HG03039 (cell line): ENCODE data around the gene LGR6.
A peak's percentile ranks its signal among the peaks of the same experiment; 100 is the strongest.
"Not testable (repeated sequence)": the region's sequence is repeated elsewhere in the genome, so short reads cannot be mapped to it uniquely, and the experiment has no call there.

Experiments used
- ATAC-seq: cut with Tn5 transposase; IDR thresholded peaks from one replicate; pipeline ENCODE4 v1.9.1; 2021; ENCODE audit warnings: mild to moderate bottlenecking, moderate library complexity; ENCODE audit not compliant: unreplicated experiment

Gene LGR6

DNA sequence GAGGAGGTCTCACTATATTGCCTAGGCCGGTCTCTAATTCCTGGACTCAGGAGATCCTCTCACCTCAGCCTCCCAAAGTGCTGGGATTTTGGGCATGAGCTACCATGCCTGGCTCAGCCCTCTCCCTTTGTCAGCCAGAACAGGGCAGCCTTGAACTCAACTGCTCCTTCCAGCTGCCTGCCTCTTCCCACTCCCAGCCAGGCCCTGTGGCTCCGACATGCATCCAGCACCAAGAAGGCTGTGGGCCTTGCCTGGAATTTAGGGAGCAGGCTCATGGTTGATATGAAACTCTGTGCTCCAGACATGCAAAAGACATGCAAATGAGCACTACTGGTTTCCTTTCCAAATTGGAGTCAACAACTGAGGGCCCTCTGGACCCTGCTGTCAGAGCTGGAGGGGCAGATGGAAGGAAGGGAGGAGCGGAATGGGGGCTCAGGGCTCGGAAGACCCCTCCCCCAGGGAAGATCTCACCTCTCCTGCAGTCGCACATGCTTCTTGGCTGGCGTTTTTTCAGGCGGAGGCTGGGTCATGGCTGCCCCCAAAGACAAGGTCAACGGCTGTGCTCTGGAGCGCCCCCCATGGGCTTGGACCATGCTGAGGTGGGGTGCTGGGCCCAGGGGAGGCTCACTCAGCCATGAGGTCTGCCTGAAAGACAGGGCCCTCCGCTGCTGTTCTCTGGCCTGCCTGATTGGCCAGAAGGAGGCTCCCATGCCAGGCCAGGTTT is 34.6 kb upstream of the LGR6 start:
- ATAC-seq: no peak

DNA sequence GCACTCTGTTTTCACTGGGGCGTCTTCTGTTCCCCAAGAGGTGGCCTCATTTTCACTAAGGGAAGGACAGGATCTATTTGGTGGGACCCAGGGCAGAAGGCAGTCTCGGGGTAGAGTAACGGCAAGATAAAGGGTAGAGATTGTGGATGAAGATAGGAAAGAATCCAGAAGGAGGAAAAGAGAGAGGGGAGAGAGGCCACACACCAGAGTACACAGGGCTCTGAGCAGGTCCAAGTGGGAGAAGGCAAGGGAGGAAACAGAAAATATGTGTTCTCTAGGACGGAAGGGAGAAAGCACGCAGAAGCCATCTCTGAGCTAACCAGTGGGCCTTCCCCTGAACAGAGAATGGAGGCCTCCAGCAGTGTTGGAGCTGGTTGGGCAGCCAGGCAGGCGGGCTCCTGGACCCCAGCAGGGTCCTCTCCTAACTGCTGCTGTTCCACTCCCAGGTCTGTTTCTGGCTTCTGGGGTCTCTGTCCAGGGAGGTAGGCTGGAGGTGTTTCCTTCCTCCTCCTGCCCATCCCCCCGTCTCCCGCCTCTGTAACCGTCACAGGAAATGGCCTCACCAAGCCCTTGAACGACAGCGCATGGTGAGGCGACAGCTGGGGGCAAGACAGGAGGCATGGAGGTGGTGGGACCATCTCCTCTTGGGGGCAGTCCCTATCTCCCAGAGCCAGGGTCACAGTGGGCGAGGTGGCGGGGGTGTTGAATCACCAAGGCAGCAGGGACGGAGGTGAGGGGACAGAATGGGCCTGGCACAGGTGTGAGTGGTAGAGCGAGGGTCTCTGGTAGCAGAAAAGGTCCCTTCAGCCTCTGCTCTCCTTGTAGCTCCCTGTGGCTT is 33.8 kb upstream of the LGR6 start:
- ATAC-seq: no peak

DNA sequence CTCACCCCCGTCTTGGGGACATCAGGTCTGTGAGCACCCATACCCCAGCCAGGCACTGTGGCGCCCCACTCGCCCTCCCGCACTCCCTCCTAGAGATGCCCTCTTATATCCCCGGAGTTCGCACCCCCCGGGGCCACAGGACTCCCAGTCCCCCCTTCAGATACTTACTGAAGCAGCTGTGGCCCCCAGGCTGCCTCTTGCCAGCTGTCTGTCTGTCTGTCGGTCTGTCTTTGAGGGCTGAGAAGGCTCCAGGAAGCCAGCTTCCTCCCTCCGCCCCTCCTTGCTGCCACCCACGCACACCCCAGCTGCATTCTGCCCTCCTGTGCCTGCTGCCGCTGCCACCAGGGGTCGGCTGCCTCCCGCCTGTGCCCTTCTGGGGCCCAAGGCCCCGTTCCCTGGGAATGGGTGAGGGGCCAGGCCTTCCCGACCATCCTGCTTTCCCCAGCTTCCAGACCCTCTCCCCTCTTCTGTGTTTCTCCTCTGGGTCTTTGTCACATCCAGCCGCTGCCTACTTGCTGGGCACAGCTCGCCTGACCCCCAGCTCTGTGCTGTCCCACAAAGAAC is 33.1 kb upstream of the LGR6 start, which contains the start of gene PTPN7:
PTPN7 (minus strand) TSS at position 226 of the 564 bp plus-strand sequence. CDS start 1,200 bp downstream, outside the sequence.
- peak; percentile 49 for ATAC-seq

DNA sequence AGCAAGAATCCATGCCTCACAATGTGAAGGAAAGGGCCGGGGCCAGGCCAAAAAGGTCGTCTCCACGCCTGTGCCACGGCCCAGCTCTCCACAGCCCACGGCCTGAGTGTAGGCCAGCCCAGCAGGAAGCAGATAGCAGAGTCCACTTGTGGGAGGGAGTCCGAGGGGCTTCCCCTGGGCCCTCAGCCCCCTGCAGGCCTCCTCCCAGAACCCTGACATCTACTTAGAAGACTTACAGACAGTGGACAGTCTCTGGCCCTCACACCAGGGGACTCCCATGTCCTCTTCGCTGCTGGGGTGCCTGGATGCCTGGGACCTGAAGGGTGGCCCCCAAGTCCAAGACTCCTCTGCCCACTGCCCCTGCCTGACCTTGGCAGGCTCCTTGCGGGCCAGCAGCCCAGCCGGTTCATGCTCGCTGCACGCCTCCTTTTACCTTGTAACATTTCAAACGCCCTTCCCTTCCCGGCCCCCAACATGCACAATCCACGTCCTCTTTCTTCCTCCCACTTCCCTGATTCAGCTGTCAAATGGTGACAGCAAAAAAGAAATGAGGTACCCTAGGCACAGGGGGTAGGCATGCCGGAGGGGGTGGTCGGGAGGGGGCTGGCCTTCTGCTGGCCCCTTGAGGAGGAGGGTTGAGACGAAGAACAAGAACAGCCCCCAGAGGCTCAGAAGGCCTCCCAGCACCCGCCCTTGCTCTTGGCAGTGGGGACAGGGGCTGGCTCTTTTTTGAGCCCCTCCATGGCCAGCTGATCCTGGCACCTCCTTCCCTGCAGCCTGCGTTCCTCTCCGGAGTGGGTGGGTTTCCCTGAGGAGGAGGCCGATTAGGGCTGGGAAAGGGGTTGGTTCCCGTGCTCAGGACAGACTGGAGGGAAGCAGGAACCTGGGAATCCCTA is 32.2 kb upstream of the LGR6 start:
- no peak for ATAC-seq

DNA sequence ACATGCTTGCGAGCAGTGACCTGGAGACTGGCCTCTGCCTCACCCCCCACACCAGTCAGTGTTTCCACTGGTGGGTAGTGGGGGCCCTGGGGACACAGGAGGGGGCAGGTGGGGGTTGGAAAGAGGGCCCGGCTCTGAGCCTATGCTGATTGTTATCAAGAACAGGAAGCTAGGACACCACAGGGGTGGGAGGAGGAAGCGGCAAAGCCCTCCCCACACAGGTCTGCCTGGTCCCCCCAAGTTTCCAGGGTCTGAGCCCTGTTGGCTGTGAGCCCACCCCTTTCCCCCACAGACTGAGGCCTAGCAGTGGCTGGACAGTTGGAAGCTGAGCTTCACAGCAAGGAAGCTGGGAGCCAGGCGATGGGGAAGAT is 31.6 kb upstream of the LGR6 start:
- ATAC-seq: no peak

DNA sequence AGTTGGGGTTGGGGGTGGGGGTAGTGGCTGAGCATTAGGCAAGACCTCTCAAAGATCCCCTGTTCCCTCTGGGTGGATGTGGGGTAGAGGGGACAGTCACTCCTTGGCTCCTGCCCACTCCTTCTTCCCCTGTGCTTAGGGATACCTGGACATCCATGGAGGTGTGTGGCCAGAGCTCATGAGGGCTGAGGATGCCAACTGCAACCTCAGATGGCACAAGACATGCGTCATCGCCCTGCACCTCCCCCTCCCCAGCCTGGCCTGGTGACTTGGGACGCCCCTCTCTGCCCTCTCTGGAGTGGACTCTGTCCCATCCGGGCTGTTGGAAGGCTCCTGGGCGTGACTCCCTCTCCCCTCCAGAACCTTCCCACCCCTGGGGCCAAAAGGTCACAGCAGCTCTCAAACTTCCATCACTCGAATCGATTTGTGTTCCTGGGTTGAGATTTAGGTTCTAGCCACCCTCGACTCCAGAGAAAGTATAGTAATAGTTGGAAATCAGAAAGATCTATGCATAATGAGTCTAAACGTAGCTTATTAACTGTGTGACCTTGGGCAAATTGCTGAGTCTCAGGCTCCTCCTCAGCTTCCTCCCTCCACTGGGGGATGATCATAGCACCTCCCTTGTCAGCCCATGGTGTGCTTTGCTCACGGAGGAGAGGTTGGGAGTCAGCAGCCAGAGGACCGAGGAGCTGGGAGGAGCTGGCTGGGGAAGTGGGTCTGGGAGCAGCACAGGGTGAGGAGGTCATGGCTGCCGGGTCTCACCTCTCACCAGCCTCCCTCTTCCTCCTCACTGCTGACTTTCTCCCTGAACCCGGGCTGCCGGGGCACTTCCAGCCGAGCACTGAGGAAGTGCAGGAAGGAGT is 30.9 kb upstream of the LGR6 start:
- ATAC-seq: no peak

DNA sequence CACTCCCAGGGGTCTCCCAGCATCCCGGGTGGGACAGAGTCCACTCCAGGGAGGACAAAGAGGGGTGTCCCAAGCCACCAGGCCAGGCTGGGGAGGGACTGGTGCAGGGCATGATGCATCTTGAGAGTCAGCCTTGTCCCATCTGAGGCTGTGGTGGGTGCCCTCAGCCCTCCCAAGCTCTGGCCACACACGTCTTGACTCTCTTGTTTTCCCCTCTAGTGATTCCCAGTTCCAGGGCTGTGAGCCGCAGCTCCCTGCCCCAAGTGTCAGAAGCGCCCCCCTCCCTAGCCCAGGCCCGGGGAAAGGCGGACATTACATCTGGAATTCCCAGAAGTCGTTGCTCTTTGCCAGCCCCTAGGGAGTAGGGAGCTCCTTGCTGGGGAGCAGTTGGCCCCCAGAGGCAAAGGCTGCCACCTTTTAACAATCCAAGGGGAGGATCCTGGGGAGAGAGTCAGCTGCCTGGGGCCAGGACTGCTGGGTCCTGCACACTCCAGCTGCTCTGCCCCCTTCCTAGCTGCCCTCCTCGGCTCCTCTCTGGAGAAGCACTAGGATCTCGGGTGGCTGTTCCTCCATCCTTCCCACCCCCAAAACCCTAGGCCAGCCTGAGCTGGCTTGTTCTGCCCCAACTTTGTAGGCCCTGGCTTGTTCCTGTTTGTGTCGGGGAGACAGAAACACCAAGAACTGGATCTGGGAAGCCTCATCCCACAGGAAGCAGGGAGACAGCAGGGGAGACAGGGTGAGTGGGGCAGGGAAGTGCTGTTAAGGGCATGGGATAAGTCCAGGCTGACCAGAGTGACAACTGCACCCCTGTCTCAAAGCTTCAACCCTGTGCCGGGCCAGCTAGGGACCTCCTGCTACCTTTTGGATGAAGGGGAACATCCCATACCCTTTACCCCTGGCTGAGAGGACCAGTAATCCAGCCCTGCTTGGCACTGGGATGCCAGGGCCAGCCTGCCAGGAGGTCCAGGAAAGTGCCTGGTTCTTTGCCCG is 30.0 kb upstream of the LGR6 start:
- ATAC-seq: no peak

DNA sequence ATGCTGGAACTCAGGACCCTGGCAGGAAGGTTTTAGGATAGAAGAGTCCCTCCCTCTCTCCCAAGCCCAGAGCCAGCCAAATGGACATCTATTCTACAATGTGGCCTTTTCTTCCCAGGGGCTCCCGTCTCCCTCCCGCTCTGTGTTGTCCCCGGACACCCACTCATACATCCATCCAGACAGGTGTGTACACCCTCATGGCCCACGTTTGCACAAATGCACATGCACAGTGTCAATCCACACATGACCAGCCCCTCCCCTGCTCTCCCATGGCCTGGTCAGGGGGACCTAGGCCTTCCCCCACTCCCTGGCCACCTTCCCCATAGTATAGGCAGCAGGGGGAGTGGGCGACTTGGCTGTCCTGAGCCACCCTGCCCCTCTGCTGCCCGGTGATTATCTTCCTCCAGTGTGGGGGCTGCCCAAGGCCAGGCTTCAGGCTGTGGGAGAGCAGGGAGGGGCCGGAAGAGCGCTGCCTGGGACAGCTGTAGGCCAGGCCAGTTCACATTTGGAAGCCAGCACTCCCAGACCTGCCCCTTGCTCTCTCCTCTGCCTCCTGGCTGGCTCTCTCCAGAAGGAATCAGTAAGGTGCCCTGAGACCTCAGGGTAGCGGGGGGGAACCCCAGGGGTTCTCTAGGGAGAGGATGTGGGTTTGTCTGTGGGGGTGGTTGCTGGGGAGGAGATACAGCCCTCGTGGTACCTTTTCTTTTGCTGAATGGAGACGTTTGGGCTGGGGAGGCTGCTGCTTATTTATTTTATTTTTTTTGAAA is 29.1 kb upstream of the LGR6 start:
- ATAC-seq: no peak

DNA sequence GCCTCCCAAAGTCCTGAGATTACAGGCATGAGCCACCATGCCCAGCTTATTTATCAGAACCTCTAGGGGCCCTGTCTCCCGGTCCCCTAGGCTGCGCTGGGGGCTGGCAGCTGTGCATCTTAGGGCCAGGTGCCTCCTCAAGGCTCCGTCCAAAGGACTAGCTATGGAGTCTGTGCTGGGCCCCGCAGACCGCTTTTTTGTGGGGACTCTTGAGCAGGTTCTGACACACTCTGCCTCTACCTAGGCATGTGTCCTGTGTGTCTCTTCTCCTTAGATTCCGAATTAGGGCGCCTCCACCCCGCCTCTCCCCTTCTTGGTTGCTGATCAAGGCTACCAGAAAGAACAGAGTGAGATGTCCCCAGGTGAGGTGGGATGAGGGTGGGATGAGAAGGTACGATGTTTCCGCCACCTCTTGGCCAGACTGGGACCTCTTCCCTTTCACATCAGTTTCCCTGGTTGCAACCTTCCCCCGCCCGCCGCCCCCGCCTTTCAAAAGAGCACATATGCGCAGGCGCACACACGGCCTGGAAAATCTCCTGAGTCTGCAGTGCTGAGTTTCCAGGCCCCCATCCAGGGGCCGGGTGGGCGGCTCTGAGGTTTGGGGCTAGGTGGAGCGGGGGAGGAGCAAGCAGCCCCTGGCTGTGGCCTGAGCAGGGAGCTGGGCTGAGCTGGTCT is 28.2 kb upstream of the LGR6 start:
- no peak for ATAC-seq

DNA sequence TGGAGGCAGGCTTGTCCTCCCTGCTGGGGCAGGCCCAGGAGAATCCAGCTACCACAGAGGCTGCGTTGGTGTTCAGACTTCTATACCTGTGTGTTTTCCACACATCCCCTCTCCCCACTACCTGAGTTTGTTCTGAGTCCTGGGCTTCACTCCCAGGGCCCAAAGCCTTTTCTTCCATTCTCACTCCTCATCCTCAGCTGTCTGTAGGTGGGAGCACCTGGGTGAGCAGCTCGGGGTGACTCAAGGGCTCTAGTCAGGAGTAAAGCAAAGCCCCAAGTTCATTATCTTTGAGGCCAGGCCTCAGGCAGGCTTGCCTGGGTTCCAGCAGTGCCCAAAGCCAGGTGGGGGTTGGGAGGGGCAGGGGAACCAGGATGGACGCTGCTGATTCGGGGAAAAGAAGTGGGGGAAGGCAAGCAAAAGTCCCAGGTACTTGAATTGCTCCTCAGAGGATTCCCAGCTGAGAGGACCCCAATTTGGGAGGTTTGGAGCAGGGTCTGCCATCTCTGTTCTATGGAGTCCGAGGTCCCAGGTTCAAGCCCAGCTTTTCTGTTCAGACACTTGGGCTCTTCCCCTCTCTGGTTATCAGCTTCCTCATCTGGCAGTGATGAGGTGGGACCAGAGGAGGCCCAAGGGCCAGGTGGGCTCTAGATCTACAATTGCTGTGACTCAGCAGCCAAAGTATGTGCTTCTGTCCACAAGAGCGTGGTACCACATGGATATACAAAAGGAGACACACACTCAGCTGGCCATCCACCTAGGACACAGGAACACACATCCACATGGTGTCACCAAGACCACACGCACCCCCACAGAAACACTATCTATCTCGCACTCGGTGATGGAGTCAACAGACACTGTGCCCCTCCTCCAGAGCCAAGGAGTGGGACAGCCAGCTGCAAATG is 27.4 kb upstream of the LGR6 start:
- no peak for ATAC-seq

DNA sequence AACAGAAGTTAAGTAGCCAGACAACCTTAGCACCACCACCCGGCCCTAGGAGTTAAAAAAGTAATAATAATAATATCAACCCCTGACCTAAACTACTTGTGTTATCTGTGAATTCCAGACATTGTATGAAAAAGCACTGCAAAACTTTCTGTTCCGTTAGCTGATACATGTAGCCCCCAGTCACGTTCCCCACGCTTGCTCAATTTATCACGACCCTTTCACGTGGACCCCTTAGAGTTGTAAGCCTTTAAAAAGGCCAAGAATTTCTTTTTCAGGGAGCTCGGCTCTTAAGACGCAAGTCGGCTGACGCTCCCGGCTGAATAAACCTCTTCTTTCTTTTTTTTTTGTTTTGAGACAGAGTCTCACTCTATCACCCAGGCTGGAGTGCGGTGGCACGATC is 26.5 kb upstream of the LGR6 start:
- not testable (repeated sequence) for ATAC-seq

DNA sequence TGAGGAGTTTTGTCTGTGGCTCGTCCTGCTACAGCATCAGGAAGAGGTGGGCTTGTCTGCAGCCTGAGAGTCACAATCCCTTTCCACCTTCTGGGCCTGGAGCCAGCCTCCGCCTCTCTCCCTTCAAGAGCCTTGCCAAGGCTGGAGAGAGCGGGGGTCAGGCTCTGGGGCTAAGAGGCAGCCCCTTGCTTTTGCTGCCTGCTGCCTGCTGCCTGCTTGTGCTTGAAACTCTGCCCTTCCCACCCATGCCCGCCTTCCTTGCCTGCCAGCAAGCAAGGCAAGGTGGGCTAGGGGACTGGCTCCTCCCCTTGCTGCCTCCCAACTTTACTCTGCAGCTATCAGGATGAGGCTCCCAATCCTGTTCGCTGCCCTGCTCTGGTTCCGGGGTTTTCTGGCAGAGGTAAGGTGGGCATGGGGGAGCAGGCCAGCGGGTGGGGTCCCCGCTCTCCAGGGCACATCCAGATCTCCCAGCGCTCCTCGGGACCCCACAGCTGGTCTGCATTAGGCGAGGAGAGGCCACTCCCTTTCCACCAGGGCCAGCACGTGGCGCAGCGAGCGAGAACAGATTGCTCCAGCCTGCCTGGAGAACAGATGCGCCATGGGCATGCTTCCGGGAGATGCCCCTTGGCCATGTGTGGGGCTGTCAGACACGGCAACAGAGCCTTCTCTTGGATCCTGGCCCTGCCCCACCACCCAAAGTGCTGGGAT is 25.7 kb upstream of the LGR6 start:
- ATAC-seq: no peak

DNA sequence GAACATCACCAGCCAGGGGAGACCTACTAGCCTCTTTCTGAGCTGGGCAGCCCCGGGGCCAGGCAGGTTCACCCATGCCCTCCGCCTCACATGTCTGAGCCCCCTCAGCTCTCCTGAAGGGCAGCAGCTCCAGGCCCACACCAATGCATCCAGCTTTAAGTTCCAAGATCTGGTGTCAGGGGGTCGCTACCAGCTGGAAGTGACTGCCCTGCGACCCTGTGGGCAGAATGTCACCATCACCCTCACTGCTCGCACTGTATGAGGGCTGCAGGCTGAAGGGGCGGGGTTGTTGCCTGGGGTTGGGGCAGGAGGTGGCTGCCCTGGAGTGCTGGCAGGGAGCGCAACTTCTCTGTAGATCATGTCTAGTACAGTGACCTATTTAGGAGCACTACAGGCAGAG is 24.7 kb upstream of the LGR6 start:
- no peak for ATAC-seq

DNA sequence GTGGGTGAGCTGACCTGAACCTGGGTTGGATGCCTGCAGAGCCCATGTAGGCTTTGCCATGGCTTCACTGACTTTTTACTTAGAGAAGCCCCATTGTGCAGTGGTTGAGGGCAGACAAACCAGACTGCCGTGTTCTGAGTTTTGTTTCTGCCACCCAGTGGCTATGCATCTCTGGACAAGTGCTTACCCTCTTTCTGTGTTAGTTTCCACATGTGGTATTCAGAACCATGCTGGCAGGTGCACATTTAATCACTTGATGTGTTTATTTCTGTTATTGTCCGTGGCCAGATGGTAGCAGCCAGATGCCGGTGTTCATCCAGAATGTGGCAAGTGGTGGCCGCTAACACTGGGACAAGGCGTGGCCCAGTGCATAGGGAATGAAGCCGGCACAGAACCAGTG is 22.9 kb upstream of the LGR6 start:
- no peak for ATAC-seq

DNA sequence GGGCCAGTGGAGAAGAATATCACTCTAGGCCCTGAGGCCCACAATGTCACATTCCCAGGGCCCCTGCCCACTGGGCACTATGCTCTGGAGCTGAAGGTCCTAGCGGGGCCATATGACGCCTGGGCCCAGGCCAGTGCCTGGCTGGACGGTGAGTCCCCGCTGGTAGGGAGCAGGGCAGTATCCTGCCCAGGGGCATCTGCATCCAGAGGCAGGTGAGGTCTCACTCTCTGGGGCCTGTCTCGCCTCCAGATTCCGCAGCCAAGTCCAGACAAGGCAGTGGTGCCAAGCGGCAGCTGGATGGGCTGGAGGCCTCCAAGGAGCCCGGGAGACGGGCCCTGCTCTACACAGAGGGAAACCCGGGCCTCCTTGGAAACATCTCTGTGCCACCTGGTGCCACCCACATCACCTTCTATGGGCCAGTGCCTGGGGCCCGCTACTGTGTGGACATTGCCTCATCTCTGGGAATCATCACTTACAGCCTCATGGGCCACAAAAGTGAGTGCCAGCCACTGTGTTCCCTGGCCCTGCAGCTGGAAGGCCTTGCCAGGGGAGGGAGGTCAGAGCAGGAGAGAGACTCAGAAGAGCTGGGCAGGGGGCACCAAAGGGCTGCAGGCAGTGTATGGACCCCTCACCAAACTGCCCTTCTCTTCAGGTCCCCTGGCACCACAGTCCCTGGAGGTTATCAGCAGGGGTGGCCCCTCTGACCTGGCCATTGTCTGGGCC is 22.1 kb upstream of the LGR6 start:
- ATAC-seq: no peak
